ENCODE data around the gene SUPT5H.

Gene SUPT5H

DNA sequence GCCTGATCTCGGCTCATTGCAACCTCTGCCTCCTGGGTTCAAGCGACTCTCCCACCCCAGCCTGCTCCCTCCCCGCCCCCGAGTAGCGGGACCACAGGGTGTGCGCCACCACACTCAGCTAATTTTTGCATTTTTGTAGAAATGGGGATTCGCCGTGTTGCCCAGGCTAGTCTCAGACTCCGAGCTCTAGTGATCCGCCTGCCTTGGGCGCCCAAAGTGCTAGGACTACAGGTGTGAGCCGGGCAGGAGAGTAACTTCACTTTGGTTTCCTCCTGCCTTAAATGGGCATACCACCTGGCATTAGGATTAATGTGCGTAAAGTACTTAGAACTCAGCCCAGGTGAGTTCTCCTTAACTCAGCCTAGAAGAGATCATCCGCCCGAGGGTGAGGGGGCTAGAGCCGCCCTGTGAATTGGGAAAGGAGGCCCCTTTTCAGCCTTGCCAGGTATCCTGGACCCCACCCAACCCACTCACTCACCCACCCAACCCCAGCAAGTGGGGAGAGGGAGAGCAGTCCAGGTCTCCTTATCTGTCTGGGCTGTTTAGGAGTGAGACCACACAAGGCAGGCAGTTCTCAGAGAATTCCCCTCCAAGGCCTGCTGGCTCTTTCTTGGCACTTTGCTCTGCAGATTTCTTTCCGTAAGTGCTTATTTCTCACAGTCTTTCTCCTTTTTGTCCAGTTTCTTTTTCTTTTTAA lies 40.0 kb upstream of the SUPT5H start:
- no peak for ATAC-seq
- TF ChIP-seq ZFP30 (CRISPR knock-in tag; IDR thresholded peaks at IDR 0.05) (no peak), ESRRG (CRISPR knock-in tag; IDR thresholded peaks at IDR 0.05) (no peak), RARB (CRISPR knock-in tag; IDR thresholded peaks at IDR 0.05) (no peak), ZNF565 (CRISPR knock-in tag; conservative IDR thresholded peaks at IDR 0.05; ENCODE audit: low read depth) (no peak), TOX (CRISPR knock-in tag; IDR thresholded peaks at IDR 0.05; ENCODE audit: borderline replicate concordance) (no peak), GLIS3 (CRISPR knock-in tag; IDR thresholded peaks at IDR 0.05) (no peak), ZNF70 (CRISPR knock-in tag; IDR thresholded peaks at IDR 0.05) (no peak), BACH2 (CRISPR knock-in tag; IDR thresholded peaks at IDR 0.05; ENCODE audit: borderline replicate concordance) (no peak)
- TF ChIP-seq, protein P1, sequence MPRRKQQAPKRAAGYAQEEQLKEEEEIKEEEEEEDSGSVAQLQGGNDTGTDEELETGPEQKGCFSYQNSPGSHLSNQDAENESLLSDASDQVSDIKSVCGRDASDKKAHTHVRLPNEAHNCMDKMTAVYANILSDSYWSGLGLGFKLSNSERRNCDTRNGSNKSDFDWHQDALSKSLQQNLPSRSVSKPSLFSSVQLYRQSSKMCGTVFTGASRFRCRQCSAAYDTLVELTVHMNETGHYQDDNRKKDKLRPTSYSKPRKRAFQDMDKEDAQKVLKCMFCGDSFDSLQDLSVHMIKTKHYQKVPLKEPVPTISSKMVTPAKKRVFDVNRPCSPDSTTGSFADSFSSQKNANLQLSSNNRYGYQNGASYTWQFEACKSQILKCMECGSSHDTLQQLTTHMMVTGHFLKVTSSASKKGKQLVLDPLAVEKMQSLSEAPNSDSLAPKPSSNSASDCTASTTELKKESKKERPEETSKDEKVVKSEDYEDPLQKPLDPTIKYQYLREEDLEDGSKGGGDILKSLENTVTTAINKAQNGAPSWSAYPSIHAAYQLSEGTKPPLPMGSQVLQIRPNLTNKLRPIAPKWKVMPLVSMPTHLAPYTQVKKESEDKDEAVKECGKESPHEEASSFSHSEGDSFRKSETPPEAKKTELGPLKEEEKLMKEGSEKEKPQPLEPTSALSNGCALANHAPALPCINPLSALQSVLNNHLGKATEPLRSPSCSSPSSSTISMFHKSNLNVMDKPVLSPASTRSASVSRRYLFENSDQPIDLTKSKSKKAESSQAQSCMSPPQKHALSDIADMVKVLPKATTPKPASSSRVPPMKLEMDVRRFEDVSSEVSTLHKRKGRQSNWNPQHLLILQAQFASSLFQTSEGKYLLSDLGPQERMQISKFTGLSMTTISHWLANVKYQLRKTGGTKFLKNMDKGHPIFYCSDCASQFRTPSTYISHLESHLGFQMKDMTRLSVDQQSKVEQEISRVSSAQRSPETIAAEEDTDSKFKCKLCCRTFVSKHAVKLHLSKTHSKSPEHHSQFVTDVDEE (CRISPR knock-in tag; IDR thresholded peaks at IDR 0.05) = no peak

DNA sequence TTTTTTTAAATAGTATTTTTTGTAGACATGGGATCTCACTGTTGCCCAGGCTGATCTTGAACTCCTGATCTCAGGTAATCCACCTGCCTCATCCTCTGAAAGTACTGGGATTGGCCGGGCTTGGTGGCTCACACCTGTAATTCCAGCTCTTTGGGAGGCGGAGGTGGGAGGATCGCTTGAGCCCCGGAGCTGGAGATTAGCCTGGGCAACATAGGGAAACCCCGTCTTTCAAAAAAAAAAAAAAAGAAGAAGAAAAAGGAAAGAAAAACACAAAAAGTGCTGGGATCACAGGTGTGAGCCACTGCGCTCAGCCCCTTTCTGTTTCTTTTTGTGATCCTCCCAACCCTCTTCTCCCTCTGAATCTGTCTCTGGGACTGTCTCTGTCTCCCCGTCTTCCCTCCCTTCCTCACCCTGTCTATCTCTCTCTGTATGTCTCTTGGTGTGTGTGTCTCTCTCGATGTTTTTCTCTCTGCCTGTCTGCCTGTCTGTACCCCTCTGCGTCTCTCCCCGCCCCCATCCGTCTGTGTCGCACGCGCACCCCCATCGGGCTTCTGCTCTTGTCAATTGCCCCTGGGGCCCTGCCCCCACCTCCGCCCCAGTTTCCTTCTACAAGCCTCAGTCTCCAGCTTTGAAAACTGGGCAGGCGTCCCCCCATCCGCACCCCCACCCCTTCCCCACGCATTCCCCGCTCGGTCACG lies 39.3 kb upstream of the SUPT5H start:
- ATAC-seq = no peak
- no peak for TF ChIP-seq OSR1 (CRISPR knock-in tag; IDR thresholded peaks at IDR 0.05)
- TF ChIP-seq, protein P2, sequence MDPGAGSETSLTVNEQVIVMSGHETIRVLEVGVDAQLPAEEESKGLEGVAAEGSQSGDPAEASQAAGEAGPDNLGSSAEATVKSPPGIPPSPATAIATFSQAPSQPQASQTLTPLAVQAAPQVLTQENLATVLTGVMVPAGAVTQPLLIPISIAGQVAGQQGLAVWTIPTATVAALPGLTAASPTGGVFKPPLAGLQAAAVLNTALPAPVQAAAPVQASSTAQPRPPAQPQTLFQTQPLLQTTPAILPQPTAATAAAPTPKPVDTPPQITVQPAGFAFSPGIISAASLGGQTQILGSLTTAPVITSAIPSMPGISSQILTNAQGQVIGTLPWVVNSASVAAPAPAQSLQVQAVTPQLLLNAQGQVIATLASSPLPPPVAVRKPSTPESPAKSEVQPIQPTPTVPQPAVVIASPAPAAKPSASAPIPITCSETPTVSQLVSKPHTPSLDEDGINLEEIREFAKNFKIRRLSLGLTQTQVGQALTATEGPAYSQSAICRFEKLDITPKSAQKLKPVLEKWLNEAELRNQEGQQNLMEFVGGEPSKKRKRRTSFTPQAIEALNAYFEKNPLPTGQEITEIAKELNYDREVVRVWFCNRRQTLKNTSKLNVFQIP (CRISPR knock-in tag; IDR thresholded peaks at IDR 0.05; ENCODE audit: borderline replicate concordance, low read depth) = no peak
- TF ChIP-seq RARB (CRISPR knock-in tag; IDR thresholded peaks at IDR 0.05) = no peak
- TF ChIP-seq ZFP30 (CRISPR knock-in tag; IDR thresholded peaks at IDR 0.05) = no peak
- no peak for TF ChIP-seq TOX (CRISPR knock-in tag; IDR thresholded peaks at IDR 0.05; ENCODE audit: borderline replicate concordance)
- TF ChIP-seq ZFP3 (CRISPR knock-in tag; IDR thresholded peaks at IDR 0.05) = no peak
- TF ChIP-seq ESRRG (CRISPR knock-in tag; IDR thresholded peaks at IDR 0.05) = no peak
- TF ChIP-seq, protein P3, sequence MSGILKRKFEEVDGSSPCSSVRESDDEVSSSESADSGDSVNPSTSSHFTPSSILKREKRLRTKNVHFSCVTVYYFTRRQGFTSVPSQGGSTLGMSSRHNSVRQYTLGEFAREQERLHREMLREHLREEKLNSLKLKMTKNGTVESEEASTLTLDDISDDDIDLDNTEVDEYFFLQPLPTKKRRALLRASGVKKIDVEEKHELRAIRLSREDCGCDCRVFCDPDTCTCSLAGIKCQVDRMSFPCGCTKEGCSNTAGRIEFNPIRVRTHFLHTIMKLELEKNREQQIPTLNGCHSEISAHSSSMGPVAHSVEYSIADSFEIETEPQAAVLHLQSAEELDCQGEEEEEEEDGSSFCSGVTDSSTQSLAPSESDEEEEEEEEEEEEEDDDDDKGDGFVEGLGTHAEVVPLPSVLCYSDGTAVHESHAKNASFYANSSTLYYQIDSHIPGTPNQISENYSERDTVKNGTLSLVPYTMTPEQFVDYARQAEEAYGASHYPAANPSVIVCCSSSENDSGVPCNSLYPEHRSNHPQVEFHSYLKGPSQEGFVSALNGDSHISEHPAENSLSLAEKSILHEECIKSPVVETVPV (CRISPR knock-in tag; IDR thresholded peaks at IDR 0.05) = no peak
- no peak for TF ChIP-seq GLIS3 (CRISPR knock-in tag; IDR thresholded peaks at IDR 0.05)
- no peak for TF ChIP-seq ZNF8 (CRISPR knock-in tag; IDR thresholded peaks at IDR 0.05)
- no peak for TF ChIP-seq CSDC2 (CRISPR knock-in tag; IDR thresholded peaks at IDR 0.05)
- no peak for TF ChIP-seq ISL1 (CRISPR knock-in tag; IDR thresholded peaks at IDR 0.05)
- TF ChIP-seq, protein P1 (CRISPR knock-in tag; IDR thresholded peaks at IDR 0.05) = no peak
- TF ChIP-seq PPARA (CRISPR knock-in tag; IDR thresholded peaks at IDR 0.05; ENCODE audit: borderline replicate concordance) = no peak
- TF ChIP-seq ARNTL (CRISPR knock-in tag; IDR thresholded peaks at IDR 0.05; ENCODE audit: borderline replicate concordance, low read depth) = no peak
- TF ChIP-seq, protein P4, sequence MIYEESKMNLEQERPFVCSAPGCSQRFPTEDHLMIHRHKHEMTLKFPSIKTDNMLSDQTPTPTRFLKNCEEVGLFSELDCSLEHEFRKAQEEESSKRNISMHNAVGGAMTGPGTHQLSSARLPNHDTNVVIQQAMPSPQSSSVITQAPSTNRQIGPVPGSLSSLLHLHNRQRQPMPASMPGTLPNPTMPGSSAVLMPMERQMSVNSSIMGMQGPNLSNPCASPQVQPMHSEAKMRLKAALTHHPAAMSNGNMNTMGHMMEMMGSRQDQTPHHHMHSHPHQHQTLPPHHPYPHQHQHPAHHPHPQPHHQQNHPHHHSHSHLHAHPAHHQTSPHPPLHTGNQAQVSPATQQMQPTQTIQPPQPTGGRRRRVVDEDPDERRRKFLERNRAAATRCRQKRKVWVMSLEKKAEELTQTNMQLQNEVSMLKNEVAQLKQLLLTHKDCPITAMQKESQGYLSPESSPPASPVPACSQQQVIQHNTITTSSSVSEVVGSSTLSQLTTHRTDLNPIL (CRISPR knock-in tag; IDR thresholded peaks at IDR 0.05; ENCODE audit: low read depth) = no peak
- TF ChIP-seq BACH2 (CRISPR knock-in tag; IDR thresholded peaks at IDR 0.05; ENCODE audit: borderline replicate concordance) = no peak
- no peak for TF ChIP-seq ZNF70 (CRISPR knock-in tag; IDR thresholded peaks at IDR 0.05)
- no peak for TF ChIP-seq TCF4 (CRISPR knock-in tag; IDR thresholded peaks at IDR 0.05; ENCODE audit: borderline replicate concordance)
- TF ChIP-seq, protein P5, sequence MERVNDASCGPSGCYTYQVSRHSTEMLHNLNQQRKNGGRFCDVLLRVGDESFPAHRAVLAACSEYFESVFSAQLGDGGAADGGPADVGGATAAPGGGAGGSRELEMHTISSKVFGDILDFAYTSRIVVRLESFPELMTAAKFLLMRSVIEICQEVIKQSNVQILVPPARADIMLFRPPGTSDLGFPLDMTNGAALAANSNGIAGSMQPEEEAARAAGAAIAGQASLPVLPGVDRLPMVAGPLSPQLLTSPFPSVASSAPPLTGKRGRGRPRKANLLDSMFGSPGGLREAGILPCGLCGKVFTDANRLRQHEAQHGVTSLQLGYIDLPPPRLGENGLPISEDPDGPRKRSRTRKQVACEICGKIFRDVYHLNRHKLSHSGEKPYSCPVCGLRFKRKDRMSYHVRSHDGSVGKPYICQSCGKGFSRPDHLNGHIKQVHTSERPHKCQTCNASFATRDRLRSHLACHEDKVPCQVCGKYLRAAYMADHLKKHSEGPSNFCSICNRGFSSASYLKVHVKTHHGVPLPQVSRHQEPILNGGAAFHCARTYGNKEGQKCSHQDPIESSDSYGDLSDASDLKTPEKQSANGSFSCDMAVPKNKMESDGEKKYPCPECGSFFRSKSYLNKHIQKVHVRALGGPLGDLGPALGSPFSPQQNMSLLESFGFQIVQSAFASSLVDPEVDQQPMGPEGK (CRISPR knock-in tag; IDR thresholded peaks at IDR 0.05; ENCODE audit: borderline replicate concordance) = no peak
